Measurements from ENCODE around the gene ZNF385B. TPM values are rescaled to one million over a fixed set of nuclear protein-coding genes. Genes with fewer than 3 reads are reported as not detected.

The ZNF385B gene
- total RNA-seq, 1 experiment from 2014 or later = 2.2 TPM

DNA sequence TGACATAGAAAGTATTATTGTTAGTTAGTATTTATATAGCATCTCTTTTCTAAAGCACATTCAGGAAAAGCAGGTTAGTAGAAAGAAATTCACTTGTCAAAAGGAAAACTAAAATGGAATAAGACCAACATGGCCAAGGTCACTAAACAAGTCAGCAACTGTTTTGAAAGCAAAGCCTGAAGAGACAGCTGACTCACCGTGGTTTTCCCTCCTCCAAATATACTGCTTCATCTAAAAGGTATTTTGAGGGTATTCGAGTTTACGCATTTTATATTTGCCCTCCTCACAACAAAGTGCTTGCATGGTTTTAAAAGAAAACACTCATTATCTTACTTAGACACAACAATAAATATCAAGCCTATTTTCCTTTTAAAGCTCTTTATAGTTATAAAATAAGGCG, 24.0 kb downstream of the ZNF385B start:
- no peaks in the 10 kb centered on the region for H3K27me3 Mint-ChIP-seq (ENCODE audit: low read depth)
- CTCF ChIA-PET = interaction anchor here (1.5 kb wide), 1 partner anchor 61 kb away, joined by 5 read pairs; no protein-coding TSS in a partner anchor
- DNase-seq (ENCODE audit: low spot score) = no peak
- no peaks in the 10 kb centered on the region for H3K36me3 Mint-ChIP-seq
- POLR2A ChIA-PET = no interaction called here
- H3K4me1 Mint-ChIP-seq = peaks cover 6% of the 10 kb centered on the region
- TF ChIP-seq, protein P1, sequence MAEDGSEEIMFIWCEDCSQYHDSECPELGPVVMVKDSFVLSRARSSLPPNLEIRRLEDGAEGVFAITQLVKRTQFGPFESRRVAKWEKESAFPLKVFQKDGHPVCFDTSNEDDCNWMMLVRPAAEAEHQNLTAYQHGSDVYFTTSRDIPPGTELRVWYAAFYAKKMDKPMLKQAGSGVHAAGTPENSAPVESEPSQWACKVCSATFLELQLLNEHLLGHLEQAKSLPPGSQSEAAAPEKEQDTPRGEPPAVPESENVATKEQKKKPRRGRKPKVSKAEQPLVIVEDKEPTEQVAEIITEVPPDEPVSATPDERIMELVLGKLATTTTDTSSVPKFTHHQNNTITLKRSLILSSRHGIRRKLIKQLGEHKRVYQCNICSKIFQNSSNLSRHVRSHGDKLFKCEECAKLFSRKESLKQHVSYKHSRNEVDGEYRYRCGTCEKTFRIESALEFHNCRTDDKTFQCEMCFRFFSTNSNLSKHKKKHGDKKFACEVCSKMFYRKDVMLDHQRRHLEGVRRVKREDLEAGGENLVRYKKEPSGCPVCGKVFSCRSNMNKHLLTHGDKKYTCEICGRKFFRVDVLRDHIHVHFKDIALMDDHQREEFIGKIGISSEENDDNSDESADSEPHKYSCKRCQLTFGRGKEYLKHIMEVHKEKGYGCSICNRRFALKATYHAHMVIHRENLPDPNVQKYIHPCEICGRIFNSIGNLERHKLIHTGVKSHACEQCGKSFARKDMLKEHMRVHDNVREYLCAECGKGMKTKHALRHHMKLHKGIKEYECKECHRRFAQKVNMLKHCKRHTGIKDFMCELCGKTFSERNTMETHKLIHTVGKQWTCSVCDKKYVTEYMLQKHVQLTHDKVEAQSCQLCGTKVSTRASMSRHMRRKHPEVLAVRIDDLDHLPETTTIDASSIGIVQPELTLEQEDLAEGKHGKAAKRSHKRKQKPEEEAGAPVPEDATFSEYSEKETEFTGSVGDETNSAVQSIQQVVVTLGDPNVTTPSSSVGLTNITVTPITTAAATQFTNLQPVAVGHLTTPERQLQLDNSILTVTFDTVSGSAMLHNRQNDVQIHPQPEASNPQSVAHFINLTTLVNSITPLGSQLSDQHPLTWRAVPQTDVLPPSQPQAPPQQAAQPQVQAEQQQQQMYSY (CRISPR knock-in tag; IDR thresholded peaks at IDR 0.05) = no peak
- TF ChIP-seq EMX1 (CRISPR knock-in tag; IDR thresholded peaks at IDR 0.05) (no peak), JUN (CRISPR knock-in tag; IDR thresholded peaks at IDR 0.05) (no peak)
- TF ChIP-seq, protein P2, sequence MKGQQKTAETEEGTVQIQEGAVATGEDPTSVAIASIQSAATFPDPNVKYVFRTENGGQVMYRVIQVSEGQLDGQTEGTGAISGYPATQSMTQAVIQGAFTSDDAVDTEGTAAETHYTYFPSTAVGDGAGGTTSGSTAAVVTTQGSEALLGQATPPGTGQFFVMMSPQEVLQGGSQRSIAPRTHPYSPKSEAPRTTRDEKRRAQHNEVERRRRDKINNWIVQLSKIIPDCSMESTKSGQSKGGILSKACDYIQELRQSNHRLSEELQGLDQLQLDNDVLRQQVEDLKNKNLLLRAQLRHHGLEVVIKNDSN (CRISPR knock-in tag; IDR thresholded peaks at IDR 0.05) = no peak
- no peaks in the 10 kb centered on the region for H3K9me3 Mint-ChIP-seq
- H3K4me3 Mint-ChIP-seq = no peak overlapping the region
- H3K27ac Mint-ChIP-seq = no peak overlapping the region
- no peak for ATAC-seq

DNA sequence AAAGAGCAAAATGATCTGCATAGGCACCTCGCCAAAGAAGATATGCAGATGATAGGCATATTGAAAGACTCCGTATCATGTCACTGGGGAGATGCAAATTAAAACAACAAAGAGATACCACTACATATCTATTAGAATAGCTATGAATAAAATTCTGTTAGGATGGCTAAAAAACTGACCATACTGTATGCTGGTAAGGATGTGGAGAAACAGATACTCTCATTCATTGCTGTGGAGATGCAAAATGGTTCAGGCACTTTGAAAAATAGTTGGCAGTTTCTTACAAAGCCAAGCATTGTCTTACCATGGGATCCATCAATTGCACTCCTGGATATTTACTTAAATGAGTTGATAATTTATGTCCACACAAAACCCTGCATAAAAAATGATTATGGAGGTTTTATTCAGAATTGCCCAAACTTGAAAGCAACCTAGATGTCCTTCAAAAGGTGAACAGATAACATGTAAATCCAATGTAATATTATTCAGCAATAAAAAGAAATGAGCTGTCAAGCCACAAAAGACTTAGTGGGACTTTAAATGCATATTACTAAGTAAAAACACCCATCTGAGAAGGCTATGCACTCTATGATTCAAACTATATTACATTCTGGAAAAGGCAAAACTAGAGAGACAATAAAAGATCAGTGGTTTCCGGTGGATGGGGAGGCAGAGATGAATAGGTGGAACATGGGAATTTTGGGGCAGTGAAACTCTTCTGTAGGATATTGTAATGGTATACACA, 31.2 kb downstream of the ZNF385B start:
- Mint-ChIP-seq H3K27me3 (ENCODE audit: low read depth) (no peaks in the 10 kb centered on the region), H3K27ac (no peak overlapping the region), H3K36me3 (no peaks in the 10 kb centered on the region), H3K9me3 (no peaks in the 10 kb centered on the region), H3K4me3 (no peak overlapping the region), H3K4me1 (peaks cover 31% of the 10 kb centered on the region)
- DNase-seq (ENCODE audit: low spot score) (no peak), ATAC-seq (no peak)
- TF ChIP-seq KAT7 (CRISPR knock-in tag; IDR thresholded peaks at IDR 0.05; ENCODE audit: borderline replicate concordance) (no peak), RORB (CRISPR knock-in tag; IDR thresholded peaks at IDR 0.05) (no peak), SP1 (CRISPR knock-in tag; conservative IDR thresholded peaks at IDR 0.05) (no peak), ZNF138 (CRISPR knock-in tag; conservative IDR thresholded peaks at IDR 0.05) (no peak), NFATC4 (CRISPR knock-in tag; IDR thresholded peaks at IDR 0.05) (no peak), ELF4 (CRISPR knock-in tag; IDR thresholded peaks at IDR 0.05; ENCODE audit: low read depth) (no peak), CREB1 (CRISPR knock-in tag; IDR thresholded peaks at IDR 0.05) (no peak), PRRX2 (CRISPR knock-in tag; IDR thresholded peaks at IDR 0.05) (no peak)
- TF ChIP-seq, protein P3, sequence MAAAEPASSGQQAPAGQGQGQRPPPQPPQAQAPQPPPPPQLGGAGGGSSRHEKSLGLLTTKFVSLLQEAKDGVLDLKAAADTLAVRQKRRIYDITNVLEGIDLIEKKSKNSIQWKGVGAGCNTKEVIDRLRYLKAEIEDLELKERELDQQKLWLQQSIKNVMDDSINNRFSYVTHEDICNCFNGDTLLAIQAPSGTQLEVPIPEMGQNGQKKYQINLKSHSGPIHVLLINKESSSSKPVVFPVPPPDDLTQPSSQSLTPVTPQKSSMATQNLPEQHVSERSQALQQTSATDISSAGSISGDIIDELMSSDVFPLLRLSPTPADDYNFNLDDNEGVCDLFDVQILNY (CRISPR knock-in tag; IDR thresholded peaks at IDR 0.05) = no peak
- TF ChIP-seq, protein P4, sequence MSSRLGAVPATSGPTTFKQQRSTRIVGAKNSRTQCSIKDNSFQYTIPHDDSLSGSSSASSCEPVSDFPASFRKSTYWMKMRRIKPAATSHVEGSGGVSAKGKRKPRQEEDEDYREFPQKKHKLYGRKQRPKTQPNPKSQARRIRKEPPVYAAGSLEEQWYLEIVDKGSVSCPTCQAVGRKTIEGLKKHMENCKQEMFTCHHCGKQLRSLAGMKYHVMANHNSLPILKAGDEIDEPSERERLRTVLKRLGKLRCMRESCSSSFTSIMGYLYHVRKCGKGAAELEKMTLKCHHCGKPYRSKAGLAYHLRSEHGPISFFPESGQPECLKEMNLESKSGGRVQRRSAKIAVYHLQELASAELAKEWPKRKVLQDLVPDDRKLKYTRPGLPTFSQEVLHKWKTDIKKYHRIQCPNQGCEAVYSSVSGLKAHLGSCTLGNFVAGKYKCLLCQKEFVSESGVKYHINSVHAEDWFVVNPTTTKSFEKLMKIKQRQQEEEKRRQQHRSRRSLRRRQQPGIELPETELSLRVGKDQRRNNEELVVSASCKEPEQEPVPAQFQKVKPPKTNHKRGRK (CRISPR knock-in tag; IDR thresholded peaks at IDR 0.05; ENCODE audit: borderline replicate concordance) = no peak
- TF ChIP-seq, protein P5, sequence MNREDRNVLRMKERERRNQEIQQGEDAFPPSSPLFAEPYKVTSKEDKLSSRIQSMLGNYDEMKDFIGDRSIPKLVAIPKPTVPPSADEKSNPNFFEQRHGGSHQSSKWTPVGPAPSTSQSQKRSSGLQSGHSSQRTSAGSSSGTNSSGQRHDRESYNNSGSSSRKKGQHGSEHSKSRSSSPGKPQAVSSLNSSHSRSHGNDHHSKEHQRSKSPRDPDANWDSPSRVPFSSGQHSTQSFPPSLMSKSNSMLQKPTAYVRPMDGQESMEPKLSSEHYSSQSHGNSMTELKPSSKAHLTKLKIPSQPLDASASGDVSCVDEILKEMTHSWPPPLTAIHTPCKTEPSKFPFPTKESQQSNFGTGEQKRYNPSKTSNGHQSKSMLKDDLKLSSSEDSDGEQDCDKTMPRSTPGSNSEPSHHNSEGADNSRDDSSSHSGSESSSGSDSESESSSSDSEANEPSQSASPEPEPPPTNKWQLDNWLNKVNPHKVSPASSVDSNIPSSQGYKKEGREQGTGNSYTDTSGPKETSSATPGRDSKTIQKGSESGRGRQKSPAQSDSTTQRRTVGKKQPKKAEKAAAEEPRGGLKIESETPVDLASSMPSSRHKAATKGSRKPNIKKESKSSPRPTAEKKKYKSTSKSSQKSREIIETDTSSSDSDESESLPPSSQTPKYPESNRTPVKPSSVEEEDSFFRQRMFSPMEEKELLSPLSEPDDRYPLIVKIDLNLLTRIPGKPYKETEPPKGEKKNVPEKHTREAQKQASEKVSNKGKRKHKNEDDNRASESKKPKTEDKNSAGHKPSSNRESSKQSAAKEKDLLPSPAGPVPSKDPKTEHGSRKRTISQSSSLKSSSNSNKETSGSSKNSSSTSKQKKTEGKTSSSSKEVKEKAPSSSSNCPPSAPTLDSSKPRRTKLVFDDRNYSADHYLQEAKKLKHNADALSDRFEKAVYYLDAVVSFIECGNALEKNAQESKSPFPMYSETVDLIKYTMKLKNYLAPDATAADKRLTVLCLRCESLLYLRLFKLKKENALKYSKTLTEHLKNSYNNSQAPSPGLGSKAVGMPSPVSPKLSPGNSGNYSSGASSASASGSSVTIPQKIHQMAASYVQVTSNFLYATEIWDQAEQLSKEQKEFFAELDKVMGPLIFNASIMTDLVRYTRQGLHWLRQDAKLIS (CRISPR knock-in tag; IDR thresholded peaks at IDR 0.05; ENCODE audit: borderline replicate concordance) = no peak
- TF ChIP-seq, protein P6, sequence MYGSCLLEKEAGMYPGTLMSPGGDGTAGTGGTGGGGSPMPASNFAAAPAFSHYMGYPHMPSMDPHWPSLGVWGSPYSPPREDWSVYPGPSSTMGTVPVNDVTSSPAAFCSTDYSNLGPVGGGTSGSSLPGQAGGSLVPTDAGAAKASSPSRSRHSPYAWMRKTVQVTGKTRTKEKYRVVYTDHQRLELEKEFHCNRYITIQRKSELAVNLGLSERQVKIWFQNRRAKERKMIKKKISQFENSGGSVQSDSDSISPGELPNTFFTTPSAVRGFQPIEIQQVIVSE (CRISPR knock-in tag; IDR thresholded peaks at IDR 0.05; ENCODE audit: borderline replicate concordance) = no peak
- TF ChIP-seq, protein P2 (CRISPR knock-in tag; IDR thresholded peaks at IDR 0.05) = no peak
- TF ChIP-seq, protein P7, sequence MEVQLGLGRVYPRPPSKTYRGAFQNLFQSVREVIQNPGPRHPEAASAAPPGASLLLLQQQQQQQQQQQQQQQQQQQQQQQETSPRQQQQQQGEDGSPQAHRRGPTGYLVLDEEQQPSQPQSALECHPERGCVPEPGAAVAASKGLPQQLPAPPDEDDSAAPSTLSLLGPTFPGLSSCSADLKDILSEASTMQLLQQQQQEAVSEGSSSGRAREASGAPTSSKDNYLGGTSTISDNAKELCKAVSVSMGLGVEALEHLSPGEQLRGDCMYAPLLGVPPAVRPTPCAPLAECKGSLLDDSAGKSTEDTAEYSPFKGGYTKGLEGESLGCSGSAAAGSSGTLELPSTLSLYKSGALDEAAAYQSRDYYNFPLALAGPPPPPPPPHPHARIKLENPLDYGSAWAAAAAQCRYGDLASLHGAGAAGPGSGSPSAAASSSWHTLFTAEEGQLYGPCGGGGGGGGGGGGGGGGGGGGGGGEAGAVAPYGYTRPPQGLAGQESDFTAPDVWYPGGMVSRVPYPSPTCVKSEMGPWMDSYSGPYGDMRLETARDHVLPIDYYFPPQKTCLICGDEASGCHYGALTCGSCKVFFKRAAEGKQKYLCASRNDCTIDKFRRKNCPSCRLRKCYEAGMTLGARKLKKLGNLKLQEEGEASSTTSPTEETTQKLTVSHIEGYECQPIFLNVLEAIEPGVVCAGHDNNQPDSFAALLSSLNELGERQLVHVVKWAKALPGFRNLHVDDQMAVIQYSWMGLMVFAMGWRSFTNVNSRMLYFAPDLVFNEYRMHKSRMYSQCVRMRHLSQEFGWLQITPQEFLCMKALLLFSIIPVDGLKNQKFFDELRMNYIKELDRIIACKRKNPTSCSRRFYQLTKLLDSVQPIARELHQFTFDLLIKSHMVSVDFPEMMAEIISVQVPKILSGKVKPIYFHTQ (CRISPR knock-in tag; IDR thresholded peaks at IDR 0.05) = no peak
- ChIA-PET POLR2A (no interaction called here), CTCF (no interaction called here)
